Spleen (tissue), 7 donors: Measurements from ENCODE around the gene ANKRD36B.
"Not testable (repeated sequence)": the region's sequence is repeated elsewhere in the genome, so short reads cannot be mapped to it uniquely, and the experiment has no call there.

Experiments
- POLR2A ChIP-seq, 3 donors: fragments of 450-650 bp; IDR thresholded peaks; one replicate each; pipeline ENCODE4 v1.5.1; 2017; ENCODE audit warnings: antibody characterized with exemption in 3 of 3, mild to moderate bottlenecking in 1 of 3
- TF ChIP-seq, protein P1 (sequence below), 11 experiments: fragments of 200-600 bp in 7 of 11; fragments of 450-650 bp in 4 of 11; sonication (generic) in 4 of 11; IDR thresholded peaks in 8 of 11; conservative IDR thresholded peaks in 3 of 11; 1 replicate in 7 of 11; 2 replicates in 4 of 11; pipeline versions ENCODE4 v1.4.0 to v1.8.0; 2016 to 2021; ENCODE audit warnings: antibody characterized with exemption in 11 of 11, inconsistent platforms in 4 of 11, mild to moderate bottlenecking in 1 of 11
- donor health status: DM: no; HTN: no; CAD: no; lungs with moderate emphysema.
- donor health status: DM: no; HTN: no; CAD: no.
- donor health status: DM: no; HTN: no; CAD: no.

GRCh38 chr2:97601537-97601936 lies 11.9 kb upstream of the ANKRD36B start:
- TF ChIP-seq, protein P1, sequence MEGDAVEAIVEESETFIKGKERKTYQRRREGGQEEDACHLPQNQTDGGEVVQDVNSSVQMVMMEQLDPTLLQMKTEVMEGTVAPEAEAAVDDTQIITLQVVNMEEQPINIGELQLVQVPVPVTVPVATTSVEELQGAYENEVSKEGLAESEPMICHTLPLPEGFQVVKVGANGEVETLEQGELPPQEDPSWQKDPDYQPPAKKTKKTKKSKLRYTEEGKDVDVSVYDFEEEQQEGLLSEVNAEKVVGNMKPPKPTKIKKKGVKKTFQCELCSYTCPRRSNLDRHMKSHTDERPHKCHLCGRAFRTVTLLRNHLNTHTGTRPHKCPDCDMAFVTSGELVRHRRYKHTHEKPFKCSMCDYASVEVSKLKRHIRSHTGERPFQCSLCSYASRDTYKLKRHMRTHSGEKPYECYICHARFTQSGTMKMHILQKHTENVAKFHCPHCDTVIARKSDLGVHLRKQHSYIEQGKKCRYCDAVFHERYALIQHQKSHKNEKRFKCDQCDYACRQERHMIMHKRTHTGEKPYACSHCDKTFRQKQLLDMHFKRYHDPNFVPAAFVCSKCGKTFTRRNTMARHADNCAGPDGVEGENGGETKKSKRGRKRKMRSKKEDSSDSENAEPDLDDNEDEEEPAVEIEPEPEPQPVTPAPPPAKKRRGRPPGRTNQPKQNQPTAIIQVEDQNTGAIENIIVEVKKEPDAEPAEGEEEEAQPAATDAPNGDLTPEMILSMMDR (IDR thresholded peaks at IDR 0.05 in 8 of 11, conservative IDR thresholded peaks at IDR 0.05 in 3 of 11), result not testable (repeated sequence)
- TF ChIP-seq POLR2A (IDR thresholded peaks at IDR 0.05), result not testable (repeated sequence)
